Measurements from ENCODE around the gene GRM7. TPM values are rescaled to one million over a fixed set of nuclear protein-coding genes. Genes with fewer than 3 reads are reported as not detected.

Gene GRM7
- total RNA-seq, 1 donor from 2014 or later: 9.9 TPM

DNA sequence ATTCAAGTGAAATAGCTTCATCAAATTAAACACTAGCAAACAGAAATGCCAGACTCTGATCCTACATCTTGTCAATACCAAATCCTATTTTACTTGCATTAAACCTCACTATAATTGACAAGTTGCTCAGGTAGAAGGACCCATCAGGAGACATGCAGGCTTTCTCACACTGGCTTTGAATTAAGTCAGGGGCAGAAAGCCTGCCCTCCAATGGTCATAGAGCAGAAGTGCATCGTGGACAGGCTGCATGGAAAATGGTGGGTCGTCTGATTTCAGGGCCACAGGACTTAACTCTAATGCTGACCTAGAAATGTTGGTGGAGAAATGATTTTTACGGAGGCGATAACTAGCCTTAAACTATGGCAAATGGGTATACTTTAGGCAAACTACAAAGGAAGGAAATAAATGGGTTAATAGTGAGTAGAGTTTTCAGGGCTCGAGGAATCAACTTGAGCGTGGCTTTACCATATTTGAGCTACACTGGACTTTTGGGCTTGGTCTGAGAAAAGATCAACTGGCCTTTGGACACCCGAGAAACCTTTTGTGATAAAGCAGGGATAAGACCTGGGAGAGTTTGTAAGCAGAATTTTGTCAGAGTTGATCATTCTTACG lies 283.9 kb downstream of the GRM7 start:
- Mint-ChIP-seq H3K36me3 (no peaks in the 10 kb centered on the region), H3K4me1 (ENCODE audit: unreplicated experiment) (peaks cover 2% of the 10 kb centered on the region), H3K27ac (no peak overlapping the region), H3K4me3 (no peak overlapping the region), H3K9me3 (no peaks in the 10 kb centered on the region), H3K27me3 (no peaks in the 10 kb centered on the region)
- no peak for DNase-seq (ENCODE audit: extremely low spot score, unreplicated experiment)
- TF ChIP-seq, protein P1, sequence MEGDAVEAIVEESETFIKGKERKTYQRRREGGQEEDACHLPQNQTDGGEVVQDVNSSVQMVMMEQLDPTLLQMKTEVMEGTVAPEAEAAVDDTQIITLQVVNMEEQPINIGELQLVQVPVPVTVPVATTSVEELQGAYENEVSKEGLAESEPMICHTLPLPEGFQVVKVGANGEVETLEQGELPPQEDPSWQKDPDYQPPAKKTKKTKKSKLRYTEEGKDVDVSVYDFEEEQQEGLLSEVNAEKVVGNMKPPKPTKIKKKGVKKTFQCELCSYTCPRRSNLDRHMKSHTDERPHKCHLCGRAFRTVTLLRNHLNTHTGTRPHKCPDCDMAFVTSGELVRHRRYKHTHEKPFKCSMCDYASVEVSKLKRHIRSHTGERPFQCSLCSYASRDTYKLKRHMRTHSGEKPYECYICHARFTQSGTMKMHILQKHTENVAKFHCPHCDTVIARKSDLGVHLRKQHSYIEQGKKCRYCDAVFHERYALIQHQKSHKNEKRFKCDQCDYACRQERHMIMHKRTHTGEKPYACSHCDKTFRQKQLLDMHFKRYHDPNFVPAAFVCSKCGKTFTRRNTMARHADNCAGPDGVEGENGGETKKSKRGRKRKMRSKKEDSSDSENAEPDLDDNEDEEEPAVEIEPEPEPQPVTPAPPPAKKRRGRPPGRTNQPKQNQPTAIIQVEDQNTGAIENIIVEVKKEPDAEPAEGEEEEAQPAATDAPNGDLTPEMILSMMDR (conservative IDR thresholded peaks at IDR 0.05): peak; percentile 75

DNA sequence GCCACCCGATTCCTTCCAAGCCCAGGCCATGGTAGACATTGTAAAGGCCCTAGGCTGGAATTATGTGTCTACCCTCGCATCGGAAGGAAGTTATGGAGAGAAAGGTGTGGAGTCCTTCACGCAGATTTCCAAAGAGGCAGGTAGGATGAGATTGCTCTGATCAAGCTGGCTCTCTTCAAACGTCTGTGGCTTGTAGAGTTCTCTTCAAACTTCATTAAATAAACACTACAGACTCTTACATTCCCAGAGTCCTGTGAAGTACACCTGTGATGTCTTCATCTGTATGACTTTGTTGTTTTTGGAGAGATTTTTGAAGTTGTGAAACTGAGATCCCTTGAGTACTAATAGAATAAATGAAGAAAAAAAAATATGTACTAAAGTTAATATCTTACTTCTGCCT lies 285.6 kb downstream of the GRM7 start:
- H3K4me1 Mint-ChIP-seq (ENCODE audit: unreplicated experiment): peaks cover 5% of the 10 kb centered on the region
- H3K9me3 Mint-ChIP-seq: no peaks in the 10 kb centered on the region
- H3K27ac Mint-ChIP-seq: no peak overlapping the region
- no peaks in the 10 kb centered on the region for H3K36me3 Mint-ChIP-seq
- no peaks in the 10 kb centered on the region for H3K27me3 Mint-ChIP-seq
- no peak for DNase-seq (ENCODE audit: extremely low spot score, unreplicated experiment)
- TF ChIP-seq, protein P1 (conservative IDR thresholded peaks at IDR 0.05): no peak
- H3K4me3 Mint-ChIP-seq: no peak overlapping the region

DNA sequence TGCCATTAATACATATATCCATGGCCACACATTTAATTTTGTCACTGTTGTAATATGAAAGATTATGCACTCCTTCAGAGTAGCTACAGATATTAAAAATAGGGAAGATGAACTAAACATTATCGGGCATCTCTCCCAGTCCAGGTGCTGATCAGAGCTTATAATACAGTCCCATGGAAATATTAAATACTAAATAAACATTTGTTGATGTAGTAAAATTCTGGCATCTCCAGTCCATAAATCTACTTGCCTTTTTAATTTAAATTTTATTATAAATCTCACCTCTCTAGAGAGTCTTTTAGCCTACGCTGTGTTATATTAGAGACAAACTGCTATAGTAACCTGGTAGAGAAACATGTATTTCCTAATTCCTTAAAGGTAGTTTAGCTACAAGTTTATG lies 297.6 kb downstream of the GRM7 start:
- peaks cover 4% of the 10 kb centered on the region for H3K36me3 Mint-ChIP-seq
- TF ChIP-seq, protein P1 (conservative IDR thresholded peaks at IDR 0.05): no peak
- H3K27ac Mint-ChIP-seq: no peak overlapping the region
- no peak overlapping the region for H3K4me3 Mint-ChIP-seq
- peaks cover 4% of the 10 kb centered on the region for H3K9me3 Mint-ChIP-seq
- H3K4me1 Mint-ChIP-seq (ENCODE audit: unreplicated experiment): peaks cover 9% of the 10 kb centered on the region
- no peak for DNase-seq (ENCODE audit: extremely low spot score, unreplicated experiment)
- H3K27me3 Mint-ChIP-seq: peaks cover 3% of the 10 kb centered on the region

DNA sequence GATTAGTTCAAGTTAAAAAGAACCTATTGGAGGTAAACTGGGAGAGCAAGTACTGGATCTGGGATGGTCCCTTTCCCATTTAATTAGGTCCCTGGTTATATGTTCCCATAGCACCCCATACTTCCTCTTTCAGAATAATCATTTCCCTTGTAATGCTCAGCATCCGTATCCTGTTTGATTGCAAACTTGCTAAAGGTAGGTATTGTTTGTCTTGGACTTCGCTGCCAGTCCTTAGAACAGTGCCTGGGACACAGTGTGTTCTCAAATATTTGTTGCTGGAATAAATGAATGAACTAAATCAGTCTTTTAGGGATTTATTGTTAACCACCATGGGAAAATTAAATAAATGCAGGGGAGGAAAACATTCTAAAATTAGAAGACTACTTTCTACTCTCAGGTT lies 299.8 kb downstream of the GRM7 start:
- Mint-ChIP-seq H3K36me3 (no peaks in the 10 kb centered on the region), H3K27ac (no peak overlapping the region), H3K4me1 (ENCODE audit: unreplicated experiment) (peaks cover 9% of the 10 kb centered on the region), H3K27me3 (no peaks in the 10 kb centered on the region), H3K4me3 (no peak overlapping the region), H3K9me3 (peaks cover 5% of the 10 kb centered on the region)
- no peak for DNase-seq (ENCODE audit: extremely low spot score, unreplicated experiment)
- TF ChIP-seq, protein P1 (conservative IDR thresholded peaks at IDR 0.05): no peak

DNA sequence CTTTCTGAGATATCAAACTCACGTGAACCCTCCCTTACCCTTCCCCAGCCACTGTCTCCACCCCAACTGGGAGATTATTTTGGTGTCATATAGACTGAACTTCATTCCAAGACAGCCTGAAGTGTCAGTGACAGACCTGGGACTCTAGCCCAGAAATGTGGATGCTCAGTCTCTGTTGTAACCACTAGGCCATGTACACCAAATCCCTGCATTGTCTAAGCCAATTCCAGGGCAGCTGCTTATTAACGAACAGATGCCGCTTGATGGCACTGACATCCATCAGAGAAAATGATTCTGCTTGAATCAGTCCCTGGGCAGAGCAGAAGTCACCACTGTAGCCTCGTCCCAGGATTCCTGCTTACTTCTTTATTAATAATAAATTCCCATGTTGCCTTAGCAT lies 305.5 kb downstream of the GRM7 start:
- Mint-ChIP-seq H3K36me3 (no peaks in the 10 kb centered on the region), H3K27me3 (no peaks in the 10 kb centered on the region), H3K4me1 (ENCODE audit: unreplicated experiment) (no peaks in the 10 kb centered on the region), H3K27ac (no peak overlapping the region), H3K4me3 (no peak overlapping the region), H3K9me3 (peaks cover 9% of the 10 kb centered on the region)
- DNase-seq (ENCODE audit: extremely low spot score, unreplicated experiment): no peak
- TF ChIP-seq, protein P1 (conservative IDR thresholded peaks at IDR 0.05): no peak

DNA sequence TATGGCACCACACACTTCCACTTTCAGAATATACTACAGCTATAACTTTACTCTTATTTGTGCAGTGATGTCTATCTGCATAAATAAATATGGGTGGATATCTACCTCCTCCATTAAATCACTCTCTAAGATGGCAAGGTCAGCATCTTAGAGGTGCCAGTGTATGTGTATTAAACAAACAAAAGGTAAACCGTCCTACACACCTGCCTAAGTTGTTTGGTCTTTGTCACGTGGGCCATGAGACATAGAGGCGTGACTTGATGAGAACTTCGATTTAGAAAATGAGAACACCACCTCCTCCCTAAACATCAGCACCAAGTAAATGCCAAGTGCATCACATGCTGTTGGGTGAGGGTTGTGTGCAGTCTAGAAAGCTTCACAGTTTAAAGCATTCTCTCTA lies 310.6 kb downstream of the GRM7 start:
- TF ChIP-seq, protein P1 (conservative IDR thresholded peaks at IDR 0.05): no peak
- H3K27ac Mint-ChIP-seq: no peak overlapping the region
- no peaks in the 10 kb centered on the region for H3K36me3 Mint-ChIP-seq
- H3K4me3 Mint-ChIP-seq: no peak overlapping the region
- H3K27me3 Mint-ChIP-seq: no peaks in the 10 kb centered on the region
- peaks cover 5% of the 10 kb centered on the region for H3K9me3 Mint-ChIP-seq
- H3K4me1 Mint-ChIP-seq (ENCODE audit: unreplicated experiment): peaks cover 10% of the 10 kb centered on the region
- no peak for DNase-seq (ENCODE audit: extremely low spot score, unreplicated experiment)
